Activated CD8-positive, alpha-beta memory T cell treated with anti-CD3 and anti-CD28 coated beads, Interleukin-2, amount 50 U/mL, for 24 hours (primary cell): ENCODE results near the gene FOXL3.

Experiments
- DNase-seq: peaks from one replicate; pipeline ENCODE4 v3.0.0-alpha.2; 2020; ENCODE audit errors: extremely low read depth

Gene FOXL3

DNA sequence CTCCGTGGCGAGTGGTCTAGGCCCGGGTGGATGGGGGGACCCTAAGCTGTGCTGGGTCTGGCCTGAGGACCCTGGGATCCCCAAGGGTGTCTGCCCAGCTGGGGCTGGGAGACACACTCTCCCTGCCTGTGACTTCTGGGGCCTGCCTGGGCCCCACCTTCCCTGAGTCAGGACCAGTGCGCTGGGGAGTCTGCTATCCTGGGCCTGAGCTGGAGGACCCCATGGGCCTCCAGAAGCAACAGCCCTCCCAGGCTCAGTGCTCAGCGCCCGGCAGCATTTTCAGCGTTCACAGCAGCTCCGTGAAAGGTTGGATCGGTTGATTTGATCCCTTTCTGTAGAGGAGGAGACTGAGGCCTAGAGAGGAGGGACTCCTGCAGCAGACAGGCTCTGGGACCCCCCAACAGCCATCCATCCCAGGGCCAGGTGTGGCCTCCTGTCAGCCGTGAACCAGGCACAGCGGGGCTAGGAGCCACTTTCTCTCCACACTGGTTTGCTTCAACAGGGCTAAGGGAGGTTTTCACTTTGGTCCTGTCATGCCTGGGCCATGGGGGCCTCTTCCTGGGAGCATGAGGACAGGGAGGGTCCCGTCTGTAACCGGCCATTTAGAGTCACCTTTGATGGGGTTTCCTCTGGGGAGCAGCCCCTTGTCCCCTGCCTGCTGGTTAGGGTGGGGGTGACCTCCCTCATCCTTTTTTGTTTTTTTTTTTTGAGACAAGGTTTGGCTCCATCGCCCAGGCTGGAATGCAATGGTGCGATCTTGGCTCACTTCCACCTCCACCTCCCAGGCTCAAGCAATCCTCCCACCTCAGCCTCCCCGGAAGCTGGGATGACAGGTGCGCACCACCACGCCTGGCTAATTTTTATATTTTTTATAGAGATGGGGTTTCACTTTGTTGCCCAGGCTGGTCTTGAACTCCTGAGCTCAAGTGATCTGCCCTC, 12.4 kb downstream of the FOXL3 start:
- no peak for DNase-seq

DNA sequence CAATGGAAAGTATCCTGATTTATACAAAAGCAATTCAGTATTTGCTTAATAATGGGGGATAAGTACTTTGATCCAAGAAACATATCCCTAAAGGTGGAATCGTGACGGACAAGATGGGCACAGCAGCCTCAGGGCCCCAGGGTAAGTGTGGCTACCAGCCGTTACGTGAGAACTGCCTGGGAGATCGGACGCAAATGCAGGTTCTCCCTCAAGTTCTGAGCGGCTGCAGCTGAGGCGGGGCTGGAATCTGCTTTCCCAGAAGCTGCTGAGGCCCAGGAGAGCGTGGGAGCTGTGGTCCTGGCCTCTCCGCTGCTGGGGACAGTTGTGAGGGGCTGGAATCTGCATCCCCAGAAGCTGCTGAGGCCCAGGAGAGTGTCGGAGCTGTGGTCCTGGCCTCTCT, 13.5 kb downstream of the FOXL3 start:
- DNase-seq = no peak

DNA sequence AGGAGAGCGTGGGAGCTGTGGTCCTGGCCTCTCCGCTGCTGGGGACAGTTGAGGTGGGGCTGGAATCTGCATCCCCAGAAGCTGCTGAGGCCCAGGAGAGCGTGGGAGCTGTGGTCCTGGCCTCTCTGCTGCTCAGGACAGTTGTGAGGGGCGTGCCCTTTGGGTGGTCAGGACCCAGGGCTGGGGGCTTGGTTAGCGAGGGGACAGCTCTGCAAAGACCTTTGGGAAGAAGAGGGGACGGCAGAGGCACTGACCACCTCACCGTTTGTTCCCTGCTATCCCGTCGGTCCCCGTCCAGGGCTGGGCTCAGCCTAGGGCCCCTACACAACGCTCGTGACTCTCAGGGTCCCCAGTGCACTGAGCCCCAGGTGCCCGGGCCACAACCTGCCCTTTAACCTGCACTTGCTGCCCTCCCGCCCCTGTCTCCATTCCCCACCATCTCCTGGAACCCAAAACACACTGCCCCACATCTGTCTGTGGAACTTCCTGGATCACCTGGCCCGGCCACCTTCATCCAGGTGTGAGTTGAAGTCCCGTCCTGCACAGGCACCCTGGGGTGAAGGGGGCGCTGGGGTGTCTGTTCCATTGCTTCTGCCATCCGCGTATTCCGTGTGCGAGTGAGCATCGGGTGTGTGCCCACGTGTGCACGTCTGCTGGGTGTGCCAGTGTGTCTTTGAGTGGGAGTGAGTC, 14.1 kb downstream of the FOXL3 start:
- no peak for DNase-seq

DNA sequence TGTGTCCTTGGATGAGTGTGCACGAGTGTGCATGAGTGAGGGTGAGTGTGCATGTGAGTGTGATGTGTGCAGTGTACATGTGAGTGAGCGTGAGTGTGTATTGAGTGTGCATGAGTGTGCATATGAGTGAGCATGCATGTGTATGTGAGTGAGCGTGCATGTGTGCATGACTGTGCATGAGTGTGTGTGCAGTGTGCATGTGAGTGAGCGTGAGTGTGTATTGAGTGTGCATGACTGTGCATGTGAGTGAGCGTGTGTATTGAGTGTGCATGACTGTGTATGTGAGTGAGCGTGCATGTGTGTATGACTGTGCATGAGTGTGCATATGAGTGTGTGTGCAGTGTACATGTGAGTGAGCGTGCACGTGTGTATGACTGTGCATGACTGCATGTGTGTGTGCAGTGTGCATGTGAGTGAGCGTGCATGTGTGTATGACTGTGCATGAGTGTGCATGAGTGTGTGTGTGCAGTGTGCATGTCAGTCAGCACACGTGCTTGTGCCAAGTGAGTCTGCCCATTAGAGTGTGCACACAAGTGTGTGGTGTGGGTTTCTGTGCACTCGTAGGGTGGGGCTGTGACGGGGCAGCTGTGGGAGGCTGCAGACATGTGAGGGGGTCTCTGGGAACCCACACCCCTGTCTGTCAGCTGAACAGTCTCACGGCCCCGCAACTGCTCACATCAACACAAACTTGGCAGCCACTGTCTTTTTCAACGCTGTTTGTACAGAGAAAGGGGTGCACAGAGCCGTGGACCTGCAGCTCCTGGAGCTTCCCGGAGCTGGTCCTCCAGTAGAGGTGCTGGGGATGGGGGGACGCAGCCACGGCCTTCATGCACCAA, 14.8 kb downstream of the FOXL3 start:
- DNase-seq = no peak

DNA sequence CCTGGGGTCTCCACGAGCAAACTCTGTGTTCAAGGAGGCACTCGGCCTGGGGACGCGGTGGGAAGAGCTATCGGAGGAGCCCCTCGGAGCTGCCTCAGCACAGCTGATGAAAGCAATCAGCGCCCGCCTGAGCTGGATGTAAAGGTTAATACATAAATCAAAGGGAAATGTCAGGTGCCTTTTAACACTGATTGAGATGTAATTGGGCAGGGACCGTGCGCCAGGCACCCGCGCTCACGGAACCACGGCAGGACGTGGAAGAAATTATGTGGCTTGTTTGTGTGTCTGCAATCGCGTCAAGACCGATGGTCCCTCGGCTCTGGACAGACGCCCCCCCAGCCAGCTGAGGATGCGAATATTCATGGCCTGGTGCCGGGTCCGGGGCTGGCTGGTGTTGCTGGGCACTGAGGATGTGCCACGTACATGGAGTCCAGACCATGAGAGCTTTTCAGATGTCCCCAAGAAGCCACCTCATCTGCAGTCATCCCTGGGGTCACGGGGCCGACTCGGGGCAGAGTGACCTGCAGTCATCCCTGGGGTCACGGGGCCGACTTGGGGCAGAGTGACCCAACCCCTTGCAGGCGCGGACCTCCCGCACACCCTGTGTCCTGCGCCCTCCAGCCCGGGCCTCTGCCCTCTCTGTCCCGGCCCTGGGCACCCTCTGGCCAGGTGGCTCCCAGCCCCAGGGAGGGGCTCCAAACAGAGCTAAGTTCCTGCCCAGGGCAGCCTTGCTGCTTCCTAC, 15.6 kb downstream of the FOXL3 start:
- DNase-seq = no peak

DNA sequence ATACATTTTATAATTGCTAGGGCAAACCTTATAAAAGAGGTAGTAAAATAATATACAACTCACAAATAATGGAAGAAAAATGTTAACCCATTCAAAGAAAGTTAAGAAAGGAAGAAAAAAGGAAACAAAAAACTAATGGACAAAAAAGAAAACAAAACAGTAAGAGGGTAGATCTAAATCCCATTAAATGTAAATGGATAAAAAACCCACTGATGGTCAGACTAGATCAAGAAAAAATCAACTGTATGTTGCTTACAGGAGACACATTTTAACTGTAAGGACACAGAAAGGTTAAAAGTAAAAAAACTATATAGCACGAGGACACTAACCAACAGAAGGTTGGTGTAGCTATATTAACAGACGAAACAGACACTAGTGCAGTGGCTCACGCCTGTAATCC, 18.0 kb downstream of the FOXL3 start:
- DNase-seq = no peak

DNA sequence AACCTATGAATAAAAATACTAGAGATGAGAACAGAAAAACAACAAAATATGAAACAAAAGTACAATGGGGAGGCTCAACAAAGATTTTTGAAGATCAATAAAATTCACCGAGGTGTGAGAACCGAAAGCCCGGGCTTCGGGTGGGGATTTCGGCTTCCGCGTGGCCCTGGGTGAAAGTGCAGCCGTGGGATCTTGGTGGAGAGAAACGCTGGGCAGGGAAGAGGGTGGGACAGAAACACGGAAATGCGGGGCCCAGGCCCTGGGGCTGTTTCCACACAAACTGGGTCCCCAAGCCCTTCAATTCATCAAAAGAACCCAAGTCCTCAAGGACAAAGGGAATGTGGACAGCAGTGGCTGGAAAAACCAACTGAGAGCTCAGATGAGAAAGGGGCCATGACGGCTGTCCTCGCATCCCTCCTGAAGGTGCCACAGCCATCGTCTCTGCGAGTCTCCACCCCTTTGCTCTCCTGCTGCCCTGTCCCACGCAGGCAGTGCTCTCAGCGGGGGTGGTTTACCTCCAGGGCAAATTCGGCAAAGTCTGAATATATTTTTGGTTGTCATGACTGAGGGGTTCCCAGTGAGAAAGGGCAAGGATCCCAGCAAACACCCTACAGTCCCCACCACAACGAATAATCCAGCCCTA, 19.7 kb downstream of the FOXL3 start:
- DNase-seq = no peak

DNA sequence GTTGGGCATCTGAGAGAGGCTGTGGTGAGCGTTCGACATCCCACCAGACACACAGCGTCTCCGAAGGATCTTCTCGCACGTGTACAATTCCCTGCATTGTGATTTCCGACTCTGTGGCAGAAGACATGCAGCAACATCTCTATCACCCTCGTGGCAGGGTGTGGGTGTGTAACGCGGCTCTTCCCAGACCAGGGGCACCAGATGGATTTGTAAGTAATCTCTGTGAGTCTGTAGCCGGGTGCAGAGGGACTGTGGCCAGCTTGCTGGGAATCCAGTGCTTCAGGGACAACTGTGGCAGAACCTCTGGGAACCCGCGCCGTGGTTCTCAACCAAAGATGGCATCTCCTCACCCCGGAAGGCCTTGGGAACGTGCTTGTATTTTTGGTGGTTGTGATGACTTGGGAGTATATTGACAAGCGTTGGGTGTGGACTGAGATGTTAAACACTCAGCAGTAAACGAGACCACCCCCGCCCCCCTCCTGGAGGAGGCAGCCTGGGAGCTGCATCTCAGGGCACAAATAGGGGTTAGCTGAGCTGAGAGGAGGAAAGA, 21.2 kb downstream of the FOXL3 start:
- DNase-seq = no peak

DNA sequence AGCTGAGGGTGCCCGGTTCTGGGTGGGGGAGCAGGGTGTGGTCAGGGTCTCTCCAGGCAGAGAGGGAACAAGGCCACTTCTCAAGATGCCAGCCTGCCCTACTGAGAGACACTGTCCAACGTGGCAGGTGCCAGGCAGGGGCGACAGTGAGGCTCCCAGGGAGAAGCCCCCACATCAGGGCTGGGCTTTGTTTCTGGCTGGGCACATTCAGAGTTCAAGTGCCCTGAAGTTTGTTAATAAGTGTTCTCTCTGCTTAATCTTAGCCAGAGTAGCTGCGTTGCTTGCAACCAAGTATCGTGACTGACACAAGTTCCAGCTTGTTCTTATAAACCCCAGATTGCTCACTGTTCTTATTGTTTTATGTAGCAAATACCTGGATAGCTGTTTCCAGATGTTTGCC, 21.8 kb downstream of the FOXL3 start:
- no peak for DNase-seq

DNA sequence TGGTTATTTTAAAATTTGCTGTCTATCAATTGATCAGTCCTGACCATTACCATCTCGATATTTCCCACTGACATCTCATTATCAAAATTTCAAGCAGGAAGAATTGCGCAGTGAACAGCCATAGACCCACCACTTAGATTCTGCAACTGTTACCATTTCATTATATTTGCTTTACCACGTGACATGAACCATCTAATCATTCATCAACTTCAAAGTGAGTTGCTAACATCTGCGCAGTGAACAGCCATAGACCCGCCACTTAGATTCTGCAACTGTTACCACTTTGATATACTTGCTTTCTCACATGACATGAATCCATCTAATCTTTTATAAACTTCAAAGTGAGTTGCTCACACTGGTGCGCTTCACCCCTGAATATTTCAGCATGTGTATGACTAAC, 22.5 kb downstream of the FOXL3 start:
- DNase-seq = no peak

DNA sequence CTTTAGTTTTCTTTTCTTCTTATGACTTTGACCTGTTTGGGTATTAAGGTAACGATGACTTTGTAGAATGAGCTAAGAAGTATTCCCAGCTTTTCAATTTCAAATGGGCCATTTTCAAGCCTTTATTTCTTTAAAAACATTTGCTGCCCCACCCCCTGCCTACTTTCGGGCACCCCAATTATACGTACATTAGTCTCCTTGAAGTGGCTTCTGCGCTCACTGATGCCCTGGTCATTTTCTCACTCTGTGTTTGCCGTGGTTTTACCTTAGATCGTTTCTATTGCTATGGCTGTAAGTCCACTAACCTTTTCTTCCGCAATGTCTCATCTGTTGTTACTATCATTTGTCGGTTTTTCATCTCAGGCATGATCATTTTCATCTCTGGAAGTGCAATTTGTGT, 24.9 kb downstream of the FOXL3 start:
- no peak for DNase-seq

DNA sequence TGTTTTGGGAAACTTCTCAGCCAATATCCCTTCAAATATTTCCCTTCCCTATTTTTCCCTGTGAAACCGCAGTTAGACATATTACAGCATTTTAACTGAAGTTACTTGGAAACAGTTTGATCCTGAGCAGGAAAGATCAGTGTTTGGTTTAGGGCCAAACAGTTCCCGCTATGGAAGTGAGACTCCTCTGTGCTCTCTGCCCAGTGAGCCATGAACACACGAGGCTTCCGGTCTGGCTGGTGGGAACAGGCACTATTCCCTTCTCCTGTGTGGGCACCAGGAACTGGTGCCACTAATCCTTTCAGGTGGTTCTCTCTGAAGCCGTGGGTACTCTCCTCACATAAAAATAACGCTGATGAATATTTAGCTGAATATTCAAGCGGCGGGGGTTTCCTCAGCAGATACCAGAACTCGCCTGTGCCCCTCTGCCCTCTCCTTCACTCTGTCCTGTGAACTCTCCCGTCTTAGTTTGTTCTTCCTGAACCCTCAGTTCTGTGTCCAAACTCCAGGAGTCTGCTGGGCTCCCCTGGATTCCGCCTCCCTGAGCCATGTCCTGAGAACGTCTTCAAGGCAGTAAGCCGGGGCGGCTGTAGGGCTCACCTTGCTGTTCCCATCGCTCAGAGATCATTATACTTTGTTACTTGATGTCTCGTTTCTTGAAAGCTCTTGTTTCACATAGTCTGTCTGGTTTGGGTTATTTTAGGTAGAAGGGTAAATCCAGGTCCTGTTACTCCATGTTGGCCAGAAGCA, 25.7 kb downstream of the FOXL3 start:
- DNase-seq = no peak

DNA sequence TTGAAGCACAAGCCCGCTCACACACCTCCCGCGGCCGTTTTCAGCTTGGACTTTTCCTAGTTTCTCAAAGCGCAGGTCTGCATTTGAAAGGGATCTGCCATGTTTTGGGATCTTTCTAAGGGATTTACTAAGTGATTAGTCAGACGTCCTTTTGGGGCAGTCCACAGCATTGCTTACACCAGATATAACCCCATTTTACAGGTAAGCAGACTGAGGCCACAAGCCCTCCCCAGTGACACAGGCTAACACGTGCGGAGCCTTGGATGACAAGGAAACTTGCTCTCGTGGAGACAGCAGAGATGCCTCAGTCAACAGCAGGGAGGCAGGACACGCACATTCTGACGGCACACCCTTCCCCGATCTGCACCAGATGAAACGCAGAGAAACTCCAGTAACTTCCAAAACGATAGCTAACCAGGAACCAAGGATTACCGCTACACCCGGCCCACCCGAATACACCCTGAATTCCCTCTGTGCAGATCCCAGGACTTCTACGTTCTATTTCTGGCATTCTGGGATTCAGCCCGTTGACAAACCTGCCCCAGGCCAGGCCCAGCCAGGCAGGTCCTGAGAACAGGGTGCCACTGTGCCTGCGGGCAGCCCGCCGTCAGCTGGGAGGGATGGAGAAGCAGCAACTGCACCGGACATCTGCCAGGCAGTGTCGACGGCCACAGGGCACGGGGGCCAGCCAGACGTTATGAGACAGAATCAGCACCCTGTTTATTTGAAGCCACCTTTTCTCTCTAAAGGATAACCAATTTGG, 27.9 kb downstream of the FOXL3 start:
- no peak for DNase-seq

DNA sequence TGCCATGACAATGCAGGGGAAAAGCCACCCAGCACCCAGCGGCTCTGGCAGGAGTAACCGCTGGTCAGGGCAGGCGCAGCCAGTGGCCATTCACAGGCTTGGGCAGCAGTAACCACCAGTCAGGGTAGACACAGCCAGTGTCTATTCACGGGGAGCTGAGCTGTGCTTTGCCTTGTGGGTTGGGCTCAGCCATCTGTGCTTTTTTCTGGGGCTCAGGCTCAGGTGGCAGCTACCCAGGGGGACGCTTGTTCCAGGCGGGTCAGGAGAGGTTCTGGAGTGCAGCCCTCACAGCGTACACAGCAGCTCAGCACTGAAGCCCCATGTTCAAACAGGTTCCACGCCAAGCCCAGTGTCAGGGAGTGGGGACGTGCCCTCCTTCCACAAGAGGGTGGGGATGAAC, 28.5 kb downstream of the FOXL3 start:
- no peak for DNase-seq

DNA sequence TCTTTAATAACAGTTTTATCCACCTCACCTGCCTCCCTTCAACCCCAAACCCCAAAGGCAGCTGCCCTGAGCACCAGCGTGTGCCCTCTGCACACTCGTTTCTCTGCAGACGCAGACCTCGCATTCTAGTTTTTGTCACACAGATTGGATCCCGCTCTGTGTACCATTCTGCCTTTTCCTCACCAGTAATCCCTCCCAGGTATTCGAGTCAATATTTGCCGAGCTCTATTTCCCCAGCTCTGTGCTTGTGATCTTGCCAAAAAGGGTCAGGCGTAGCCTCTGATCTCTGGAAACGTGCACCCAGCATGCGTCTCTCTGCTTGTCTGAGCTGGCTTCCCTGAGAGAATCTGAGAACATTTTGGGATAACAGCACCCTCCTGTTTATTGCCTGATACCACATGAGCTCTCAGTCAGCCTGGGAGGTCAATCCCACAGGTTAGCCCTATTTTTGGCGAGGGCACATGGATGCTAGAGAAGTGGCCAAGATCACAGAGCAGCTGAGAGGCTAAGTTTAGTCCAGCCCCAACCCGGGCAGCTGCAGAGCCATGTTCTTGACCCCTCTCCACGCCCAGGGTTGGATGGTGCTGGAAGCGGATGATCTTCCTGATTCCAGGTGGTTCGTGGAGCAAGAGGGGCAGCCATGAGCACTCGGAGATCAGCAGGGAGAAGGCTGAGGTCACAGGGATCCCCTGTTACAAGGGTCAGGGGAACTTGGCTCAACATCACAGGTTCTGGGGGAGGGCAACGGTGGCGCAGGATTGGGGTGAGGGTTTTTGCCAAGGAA, 29.1 kb downstream of the FOXL3 start:
- DNase-seq = no peak

DNA sequence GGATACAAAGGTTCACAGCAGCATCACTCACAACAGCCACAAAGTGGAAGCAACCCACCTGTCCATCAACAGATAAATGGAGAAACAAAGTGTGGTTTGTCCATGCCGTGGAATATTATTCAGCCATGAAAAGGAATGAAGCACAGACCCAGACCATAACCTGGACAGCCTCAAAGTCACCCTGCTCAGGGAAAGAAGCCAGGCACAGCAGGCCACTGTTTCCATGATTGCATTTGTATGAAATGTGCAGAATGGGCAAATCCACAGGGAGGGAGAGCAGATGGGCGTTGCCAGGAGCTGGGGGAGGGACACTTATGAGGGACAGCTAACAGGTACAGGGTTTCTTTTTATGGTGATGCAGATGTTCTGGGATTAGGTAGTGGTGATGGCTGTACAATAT, 30.3 kb downstream of the FOXL3 start:
- no peak for DNase-seq

DNA sequence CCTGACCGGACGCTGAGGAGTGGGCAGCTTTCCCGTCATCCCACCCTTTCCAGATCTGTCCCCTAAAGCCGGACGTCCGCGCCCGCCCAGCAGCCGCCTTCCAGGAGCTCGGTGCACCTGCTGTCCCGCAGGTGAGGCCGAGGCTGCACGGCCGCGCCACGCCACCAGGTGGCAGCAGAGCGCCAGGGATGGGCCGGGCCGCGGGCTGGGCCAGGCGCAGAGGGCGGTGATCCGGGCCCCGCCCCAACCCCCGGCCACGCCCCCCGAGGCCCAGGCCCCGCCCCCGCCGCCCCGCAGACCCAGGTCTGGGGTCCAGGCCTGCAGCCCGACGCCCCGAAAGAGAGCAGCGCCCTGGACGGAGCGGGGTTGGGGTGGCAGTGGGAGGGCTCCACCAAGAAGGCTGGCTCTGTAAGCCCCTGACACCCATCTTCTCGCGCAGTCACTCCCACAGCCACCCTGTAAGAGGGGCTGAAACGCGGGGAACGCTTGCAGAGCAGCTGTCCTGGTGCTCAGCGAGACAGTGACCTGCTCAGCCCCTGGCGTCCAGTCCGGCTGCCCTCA, 32.2 kb downstream of the FOXL3 start:
- DNase-seq = peak; percentile 37

DNA sequence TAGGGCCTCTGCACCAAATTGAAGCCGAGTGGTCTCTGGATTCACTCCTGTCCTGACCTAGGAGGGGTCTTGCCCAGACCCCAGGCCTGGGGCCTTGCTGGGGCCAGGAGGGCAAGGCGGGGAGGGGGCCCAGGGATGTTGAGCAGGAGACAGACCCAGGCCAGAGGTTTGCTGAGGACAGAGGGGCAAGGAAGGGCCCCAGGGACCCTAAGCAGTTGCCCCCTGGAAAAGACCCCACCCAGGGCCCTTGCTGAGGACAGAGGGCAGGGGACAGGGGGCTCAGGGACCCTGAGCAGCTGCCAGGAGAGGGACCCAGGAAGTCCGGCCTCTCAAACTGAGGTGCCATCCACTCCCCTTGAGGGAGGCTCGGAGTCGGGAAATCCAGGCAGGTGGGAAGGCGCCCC, 32.7 kb downstream of the FOXL3 start:
- no peak for DNase-seq
